Endothelial cell (in vitro differentiated cells): ENCODE data around the gene PCBP1. TPM values are rescaled to one million over a fixed set of nuclear protein-coding genes. Genes with fewer than 3 reads are reported as not detected.
A peak's percentile ranks its signal among the peaks of the same experiment; 100 is the strongest.

Experiments
- DNase-seq: peaks from one replicate; pipeline ENCODE4 v3.0.0; 2021; ENCODE audit warnings: low spot score
- H3K27ac Mint-ChIP-seq: one replicate; pipeline ENCODE4 v1.8.0; 2021; ENCODE audit warnings: mixed read lengths, inconsistent platforms; ENCODE audit not compliant: unreplicated experiment
- H3K27me3 Mint-ChIP-seq: one replicate; pipeline ENCODE4 v1.8.0; 2021; ENCODE audit warnings: mild to moderate bottlenecking, moderate library complexity, mixed read lengths, inconsistent platforms; ENCODE audit not compliant: unreplicated experiment
- H3K36me3 Mint-ChIP-seq: one replicate; pipeline ENCODE4 v1.8.0; 2021; ENCODE audit warnings: mild to moderate bottlenecking, low read depth, mixed read lengths, inconsistent platforms; ENCODE audit not compliant: unreplicated experiment
- H3K4me1 Mint-ChIP-seq: one replicate; pipeline ENCODE4 v1.8.0; 2021; ENCODE audit warnings: mild to moderate bottlenecking, mixed read lengths, inconsistent platforms; ENCODE audit not compliant: unreplicated experiment
- H3K4me3 Mint-ChIP-seq: one replicate; pipeline ENCODE4 v1.8.0; 2021; ENCODE audit warnings: mild to moderate bottlenecking, mixed read lengths, inconsistent platforms; ENCODE audit not compliant: unreplicated experiment
- H3K9me3 Mint-ChIP-seq: one replicate; pipeline ENCODE4 v1.8.0; 2021; ENCODE audit warnings: mixed read lengths, inconsistent platforms; ENCODE audit not compliant: unreplicated experiment
- total RNA-seq: library from RNA; stranded (reverse); fragmentation: NEBNext Ultra II Directional; extraction: Animal tissue kit (Norgen Biotek cat#: 25700); gene quantifications from one replicate; pipeline ENCODE4 v1.2.1, GENCODE V29; 2021; ENCODE audit not compliant: unreplicated experiment
- TF ChIP-seq, protein P1 (sequence below): fragments of 200-600 bp; sonication (generic); IDR thresholded peaks from one replicate; pipeline ENCODE4 v1.5.0; 2021; ENCODE audit warnings: antibody characterized with exemption; ENCODE audit not compliant: unreplicated experiment

Gene PCBP1
- total RNA-seq, 1 donor from 2014 or later: 302 TPM

DNA sequence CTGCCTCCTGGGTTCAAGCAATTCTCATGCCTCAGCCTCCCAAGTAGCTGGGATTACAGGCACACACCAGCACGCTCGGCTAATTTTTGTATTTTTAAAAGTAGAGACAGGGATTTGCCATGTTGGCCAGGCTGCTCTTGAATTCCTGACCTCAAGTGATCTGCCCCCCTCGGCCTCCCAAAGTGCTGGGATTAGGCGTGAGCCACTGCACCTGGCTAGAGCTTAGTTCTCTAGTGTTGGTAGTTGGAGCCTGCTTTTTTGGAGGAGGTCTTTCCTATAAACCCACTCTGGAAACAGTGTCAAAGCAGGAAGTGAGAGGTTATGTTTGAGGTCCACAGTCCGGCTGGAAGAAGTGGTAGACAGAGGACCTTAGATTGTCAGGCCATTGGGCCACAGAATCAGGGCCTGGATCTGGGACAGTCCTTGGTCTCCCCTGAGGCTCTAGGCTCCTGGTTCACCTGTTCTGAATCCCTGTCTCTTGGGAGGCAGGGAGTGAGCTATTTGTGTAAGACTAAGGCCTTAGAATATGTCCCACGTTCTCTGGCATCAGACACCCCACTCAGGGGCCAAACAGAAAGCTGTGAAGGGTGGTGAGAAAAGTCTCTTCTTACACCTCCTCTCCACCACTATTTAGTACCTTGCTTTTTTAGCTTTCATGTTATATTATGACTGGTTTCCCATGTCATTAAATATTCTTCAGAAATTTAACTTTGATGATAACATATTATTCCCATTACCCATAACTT, 34.5 kb downstream of the PCBP1 start:
- H3K27ac Mint-ChIP-seq: peak overlapping the region; percentile 74
- DNase-seq: no peak
- peaks cover 25% of the 10 kb centered on the region for H3K27me3 Mint-ChIP-seq
- peaks cover 15% of the 10 kb centered on the region for H3K36me3 Mint-ChIP-seq
- TF ChIP-seq, protein P1, sequence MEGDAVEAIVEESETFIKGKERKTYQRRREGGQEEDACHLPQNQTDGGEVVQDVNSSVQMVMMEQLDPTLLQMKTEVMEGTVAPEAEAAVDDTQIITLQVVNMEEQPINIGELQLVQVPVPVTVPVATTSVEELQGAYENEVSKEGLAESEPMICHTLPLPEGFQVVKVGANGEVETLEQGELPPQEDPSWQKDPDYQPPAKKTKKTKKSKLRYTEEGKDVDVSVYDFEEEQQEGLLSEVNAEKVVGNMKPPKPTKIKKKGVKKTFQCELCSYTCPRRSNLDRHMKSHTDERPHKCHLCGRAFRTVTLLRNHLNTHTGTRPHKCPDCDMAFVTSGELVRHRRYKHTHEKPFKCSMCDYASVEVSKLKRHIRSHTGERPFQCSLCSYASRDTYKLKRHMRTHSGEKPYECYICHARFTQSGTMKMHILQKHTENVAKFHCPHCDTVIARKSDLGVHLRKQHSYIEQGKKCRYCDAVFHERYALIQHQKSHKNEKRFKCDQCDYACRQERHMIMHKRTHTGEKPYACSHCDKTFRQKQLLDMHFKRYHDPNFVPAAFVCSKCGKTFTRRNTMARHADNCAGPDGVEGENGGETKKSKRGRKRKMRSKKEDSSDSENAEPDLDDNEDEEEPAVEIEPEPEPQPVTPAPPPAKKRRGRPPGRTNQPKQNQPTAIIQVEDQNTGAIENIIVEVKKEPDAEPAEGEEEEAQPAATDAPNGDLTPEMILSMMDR: no peak
- H3K4me3 Mint-ChIP-seq: no peak overlapping the region
- peaks cover 38% of the 10 kb centered on the region for H3K4me1 Mint-ChIP-seq
- H3K9me3 Mint-ChIP-seq: no peaks in the 10 kb centered on the region

DNA sequence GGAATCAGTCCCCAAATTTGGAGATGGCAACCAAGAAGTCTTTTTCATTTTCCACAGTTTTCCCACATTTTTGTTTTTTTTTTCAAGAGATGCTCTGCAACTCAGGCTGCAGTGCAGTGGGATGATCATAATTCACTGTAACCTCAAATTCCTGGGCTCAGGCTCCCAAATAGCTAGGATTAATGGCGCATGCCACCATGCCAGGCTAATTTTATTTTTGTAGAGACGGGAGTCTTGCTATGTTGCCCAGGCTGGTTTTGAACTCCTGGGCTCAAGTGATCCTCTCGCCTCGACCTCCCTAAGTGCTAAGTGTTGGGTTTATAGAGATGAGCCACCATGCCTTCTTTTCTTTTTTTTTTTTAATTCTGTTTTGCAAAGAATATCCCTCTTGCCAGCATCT, 35.2 kb downstream of the PCBP1 start:
- Mint-ChIP-seq H3K4me1 (peaks cover 39% of the 10 kb centered on the region), H3K36me3 (peaks cover 15% of the 10 kb centered on the region), H3K9me3 (no peaks in the 10 kb centered on the region), H3K27me3 (peaks cover 25% of the 10 kb centered on the region), H3K27ac (peak overlapping the region; percentile 100), H3K4me3 (no peak overlapping the region)
- DNase-seq: no peak
- TF ChIP-seq, protein P1: no peak

DNA sequence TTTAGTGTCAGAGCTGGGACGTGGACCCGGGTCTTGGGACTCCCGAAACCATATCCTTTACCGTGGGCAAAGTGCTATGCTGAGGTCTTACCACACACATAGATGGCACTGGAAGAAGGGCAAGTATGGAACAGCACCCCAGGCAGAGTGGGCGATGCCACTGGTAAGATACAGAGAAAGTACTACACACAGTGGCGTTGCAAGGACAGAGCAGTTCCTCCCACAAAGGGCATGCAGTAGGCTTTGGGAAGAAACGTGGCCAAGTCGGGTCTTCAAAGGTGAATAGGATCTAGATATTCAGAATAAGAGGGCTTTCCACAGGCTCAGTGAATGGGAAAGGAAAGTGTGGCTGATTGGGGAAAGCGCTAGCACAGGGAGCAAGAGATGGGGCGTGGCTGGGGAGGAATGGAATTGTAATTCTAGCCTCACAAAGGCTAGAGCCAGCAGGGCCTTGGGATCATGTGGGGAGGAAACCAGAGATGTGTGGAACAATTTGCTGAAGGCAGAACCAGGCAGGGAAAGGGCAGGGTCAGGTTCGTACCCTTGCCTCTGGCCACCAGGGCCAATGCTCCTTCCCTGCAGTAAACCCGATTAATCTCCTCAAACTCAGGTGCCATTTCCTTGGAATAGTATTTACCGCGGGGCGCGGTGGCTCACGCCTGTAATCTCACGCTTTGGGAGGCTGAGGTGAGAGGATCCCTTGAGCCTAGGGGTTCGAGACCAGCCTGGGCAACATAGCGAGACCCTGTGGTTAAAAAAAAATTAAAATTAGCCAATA, 36.0 kb downstream of the PCBP1 start:
- peaks cover 45% of the 10 kb centered on the region for H3K4me1 Mint-ChIP-seq
- H3K36me3 Mint-ChIP-seq: peaks cover 15% of the 10 kb centered on the region
- DNase-seq: no peak
- H3K27me3 Mint-ChIP-seq: peaks cover 25% of the 10 kb centered on the region
- H3K4me3 Mint-ChIP-seq: peak overlapping the region; percentile 97
- TF ChIP-seq, protein P1: no peak
- peak overlapping the region; percentile 100 for H3K27ac Mint-ChIP-seq
- H3K9me3 Mint-ChIP-seq: no peaks in the 10 kb centered on the region

DNA sequence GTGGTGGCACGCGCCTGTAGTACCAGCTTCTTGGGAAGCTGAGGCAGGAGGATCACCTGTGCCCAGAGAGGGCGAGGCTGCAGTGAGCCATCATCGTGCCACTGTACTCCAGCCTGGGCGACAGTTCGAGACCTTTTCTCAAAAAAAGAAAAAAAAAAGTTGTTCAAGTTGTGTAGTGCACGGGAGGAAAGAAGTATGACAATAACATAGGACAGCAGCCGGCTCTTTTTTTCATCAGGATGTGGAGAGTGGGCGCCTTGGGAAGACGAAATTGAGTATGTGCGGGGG, 36.5 kb downstream of the PCBP1 start:
- Mint-ChIP-seq H3K9me3 (no peaks in the 10 kb centered on the region), H3K36me3 (peaks cover 15% of the 10 kb centered on the region), H3K27ac (peak overlapping the region; percentile 100), H3K4me3 (peak overlapping the region; percentile 97), H3K27me3 (peaks cover 24% of the 10 kb centered on the region), H3K4me1 (peaks cover 43% of the 10 kb centered on the region)
- TF ChIP-seq, protein P1: no peak
- DNase-seq: no peak

DNA sequence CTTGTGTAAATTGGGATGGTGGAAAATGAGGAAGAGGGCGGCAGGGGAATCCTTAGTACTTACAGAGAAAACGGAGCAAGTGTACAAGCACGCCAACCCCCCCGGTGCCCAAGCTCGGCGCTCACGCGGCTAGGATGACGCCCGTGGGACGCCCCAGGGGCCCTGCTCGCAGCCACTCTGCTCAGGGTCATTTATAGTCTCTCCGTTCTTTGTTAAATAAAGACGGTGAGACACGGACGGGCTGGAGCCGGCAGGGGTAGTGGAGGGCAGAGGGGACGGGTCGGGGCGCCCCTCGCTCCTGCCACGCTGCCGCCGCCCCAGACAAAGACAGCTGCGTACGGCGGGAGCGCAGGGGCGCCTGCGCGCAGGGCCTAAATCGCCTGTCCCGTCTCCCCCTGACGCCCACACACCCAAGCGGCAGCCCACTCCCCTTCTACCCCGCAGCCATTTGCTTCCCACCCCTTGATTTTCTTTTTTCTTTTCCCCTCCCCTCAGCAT, 37.8 kb downstream of the PCBP1 start:
- TF ChIP-seq, protein P1: no peak
- H3K4me3 Mint-ChIP-seq: peak overlapping the region; percentile 97
- H3K4me1 Mint-ChIP-seq: peaks cover 39% of the 10 kb centered on the region
- H3K27me3 Mint-ChIP-seq: peaks cover 22% of the 10 kb centered on the region
- DNase-seq: peak; percentile 56
- peaks cover 11% of the 10 kb centered on the region for H3K36me3 Mint-ChIP-seq
- peak overlapping the region; percentile 100 for H3K27ac Mint-ChIP-seq
- H3K9me3 Mint-ChIP-seq: no peaks in the 10 kb centered on the region
